HG02884 (cell line): ENCODE results near the gene CAMSAP1.

Experiments
- ATAC-seq: cut with Tn5 transposase; IDR thresholded peaks from one replicate; pipeline ENCODE4 v1.9.1; 2021; ENCODE audit warnings: mild to moderate bottlenecking, moderate library complexity; ENCODE audit not compliant: unreplicated experiment

Gene CAMSAP1

DNA sequence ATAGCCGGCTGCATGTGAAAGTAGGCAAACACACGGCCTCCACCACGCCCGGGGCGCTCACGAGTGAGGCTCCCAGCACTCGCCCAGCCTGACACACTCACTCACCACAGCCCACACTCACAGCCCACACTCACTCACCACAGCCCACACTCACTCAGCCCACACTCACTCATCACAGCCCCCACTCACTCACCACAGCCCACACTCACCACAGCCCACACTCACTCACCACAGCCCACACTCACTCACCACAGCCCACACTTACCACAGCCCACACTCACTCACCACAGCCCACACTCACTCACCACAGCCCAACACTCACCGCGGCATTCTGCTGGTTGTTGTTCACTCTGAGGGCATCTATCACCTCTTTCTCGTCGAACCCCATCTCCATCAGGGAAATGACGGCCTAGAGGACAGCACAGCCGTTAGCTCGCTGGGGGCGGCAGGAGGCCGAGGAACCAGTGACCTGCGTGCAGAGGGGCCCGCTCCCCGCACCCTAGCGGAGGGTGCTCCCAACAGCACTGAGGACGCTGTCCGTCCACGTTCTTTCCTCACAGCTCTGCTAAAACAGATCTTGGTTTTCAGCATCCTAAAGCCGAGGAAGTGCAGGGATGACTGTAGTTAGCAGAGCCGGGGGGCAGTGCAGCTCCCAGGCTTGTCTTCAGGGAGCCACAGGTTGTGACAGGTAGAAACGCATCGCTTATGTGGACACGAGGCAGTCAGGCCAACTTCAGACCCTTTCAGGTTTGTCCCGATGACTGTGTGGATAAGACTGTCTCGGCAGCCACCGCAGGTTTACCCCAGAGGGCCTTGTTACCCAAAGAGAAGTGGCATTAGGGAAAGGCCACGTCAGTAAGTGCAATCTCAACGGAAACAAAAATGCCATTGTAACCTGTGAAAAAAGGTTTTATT is 32.3 kb upstream of the CAMSAP1 start:
- ATAC-seq, result no peak

DNA sequence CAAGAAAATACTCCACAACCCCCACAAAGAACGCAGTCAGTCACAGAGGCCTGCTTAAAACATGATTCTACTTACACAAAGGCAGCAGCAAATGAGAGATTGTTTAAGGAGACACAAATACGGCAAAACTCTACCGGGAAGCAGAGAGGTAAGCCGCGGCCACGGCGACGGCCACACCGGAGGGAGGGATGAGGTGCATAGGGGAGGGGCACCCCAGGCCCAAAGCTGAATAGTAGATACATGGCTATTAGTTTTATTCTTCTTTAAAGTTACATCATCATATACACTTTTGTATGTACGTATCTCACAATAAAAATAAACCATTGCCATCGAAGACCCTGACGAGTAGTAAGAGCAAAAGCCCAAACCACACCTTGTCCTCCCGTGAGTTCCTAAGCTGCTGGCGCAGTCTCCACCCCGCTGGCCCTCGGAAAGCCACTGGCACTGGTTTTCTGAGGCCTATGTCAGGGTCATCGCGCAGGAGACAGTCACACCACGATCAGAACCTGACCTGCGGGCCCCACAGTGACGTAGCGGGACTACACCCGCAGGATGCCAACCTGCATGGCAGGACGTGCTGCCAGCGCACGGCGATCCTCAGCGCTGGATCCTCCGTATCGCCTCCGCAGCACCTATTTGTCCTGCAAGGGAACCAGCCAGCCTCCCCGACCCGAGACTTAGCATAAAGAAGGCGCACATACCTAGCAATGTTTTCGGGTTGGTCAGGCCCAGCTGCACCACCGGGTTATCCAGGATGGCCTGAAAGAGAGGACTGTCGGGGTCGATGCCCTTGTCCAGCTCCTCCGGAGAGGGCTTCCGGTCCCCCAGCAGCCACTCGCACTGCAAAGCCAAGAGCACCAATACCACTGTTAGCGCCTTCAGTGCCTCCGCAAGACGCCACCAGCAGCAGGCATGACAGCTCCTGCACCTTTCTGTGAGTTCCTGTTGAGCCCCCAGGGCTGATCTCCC is 30.5 kb upstream of the CAMSAP1 start:
- ATAC-seq, result no peak

- no peak for ATAC-seq
Observed at GRCh38 chr9:135933114-135933513, 25.8 kb upstream of the CAMSAP1 start.

DNA sequence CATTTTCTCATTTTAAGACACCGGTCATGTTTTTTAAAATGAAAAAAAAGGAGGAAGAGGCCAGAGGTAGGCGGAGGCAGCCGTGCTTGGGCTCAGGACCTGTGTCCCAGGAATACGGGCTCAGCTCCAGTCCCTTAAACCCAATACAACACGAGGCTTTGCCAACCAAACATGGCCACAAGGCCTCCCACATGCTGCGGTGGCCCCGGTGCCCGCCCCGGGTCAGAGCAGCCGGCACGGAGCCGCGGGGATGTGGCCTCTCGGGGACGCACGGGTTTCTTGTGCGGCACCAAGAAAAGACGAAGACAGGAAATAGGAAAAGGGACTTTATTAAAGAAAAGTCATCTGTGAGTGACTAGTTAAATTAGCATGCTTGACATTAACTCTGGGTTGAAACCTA is 25.3 kb upstream of the CAMSAP1 start:
- no peak for ATAC-seq

DNA sequence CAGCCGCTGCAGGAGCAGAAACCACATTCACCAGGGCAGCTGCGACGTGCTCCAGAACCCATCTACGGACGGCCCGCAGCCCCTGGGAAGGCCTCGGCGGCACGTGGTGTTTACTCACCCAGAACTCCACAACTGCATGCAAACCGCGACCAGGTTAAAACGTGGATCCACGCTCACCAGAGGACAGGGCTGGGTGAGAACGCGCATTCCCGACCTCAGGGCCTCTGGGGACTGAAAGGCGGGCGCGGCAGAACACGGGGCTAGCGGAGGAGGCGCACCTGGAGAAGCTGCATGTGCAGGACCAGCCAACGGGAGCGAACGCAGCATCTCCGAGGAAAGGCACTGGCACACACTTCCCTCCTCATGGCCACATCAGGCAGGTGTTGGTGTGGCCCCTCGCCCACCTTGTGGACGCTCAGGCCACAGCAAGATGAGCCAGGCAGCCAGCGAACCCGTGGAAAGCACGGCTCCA is 24.0 kb upstream of the CAMSAP1 start:
- ATAC-seq, result no peak

DNA sequence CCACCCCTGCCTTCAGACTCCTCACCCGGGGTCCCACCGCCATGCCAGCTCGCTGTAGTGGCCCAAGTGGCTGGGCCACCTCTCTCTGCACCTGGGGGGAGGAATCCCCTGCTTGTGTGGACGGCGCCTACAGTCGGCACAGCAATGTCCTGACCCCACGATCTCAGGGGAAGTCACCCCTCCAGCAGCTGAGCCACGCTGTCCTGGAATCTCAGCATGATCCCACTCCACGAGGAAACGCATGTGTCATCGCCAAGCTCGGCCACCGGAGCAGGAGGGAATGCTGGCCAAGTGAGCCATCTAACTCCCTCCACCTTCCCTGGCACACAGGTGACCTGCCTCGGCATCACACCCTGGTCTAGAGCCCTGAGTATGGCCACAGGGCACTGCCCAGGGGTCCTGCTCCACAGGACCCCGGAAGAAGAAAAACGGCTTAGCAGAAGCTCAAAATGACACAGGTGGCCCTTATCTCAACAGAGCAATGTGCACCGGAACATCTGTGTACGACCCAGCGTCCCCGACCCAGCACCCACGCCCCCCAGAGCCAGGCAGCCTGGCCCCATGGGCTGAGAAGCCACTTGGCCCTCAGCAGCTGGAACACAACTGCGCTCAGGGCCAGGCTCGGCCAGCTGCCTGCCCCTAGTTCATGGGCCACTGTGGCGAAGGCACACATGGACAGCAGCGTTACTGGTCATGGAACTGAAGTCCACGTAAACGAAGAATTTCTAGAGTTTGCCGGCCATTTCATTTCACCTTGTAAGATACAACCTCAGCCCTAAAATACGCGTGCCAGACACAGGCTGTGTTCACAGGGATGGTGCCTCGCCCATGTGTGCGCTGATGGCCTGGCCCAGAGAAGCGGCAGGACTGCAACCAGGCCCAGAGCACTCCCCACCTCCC is 23.4 kb upstream of the CAMSAP1 start:
- no peak for ATAC-seq

- ATAC-seq, result no peak
Observed at GRCh38 chr9:135929656-135930445, 22.5 kb upstream of the CAMSAP1 start.

- ATAC-seq, result no peak
Observed at GRCh38 chr9:135928731-135929655, 21.6 kb upstream of the CAMSAP1 start.

DNA sequence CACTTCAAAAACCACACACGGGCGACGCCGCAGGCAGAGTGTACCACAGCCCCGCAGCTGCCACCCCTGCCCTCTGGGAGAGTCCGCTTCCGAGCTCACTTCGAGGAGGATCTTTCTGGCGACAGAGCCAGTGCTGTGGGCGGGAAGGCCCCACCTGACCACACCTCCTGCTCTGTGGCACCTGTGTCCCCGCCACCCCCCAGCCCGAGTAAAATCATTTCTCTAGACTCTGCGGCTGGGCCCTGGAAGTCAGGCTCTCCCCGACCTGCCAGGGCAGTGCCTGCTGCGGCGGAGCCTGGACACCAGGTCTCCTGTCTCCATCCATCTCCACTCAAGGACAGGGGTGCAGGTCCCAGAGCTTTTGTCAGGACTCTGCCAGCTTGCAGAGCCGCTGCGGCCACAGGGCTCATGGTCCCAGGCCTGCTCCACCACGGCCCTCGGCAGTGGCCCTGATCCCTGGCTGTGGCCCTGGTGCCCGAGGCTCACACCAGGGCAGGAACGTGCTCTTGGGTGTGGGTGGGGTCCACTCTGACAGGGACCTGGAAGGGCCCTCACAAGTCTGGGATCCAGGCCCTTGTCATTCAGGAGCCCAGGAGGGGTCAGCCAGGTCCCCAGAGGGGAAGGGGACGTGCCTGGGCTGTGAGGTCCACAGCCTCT is 20.9 kb upstream of the CAMSAP1 start:
- ATAC-seq, result no peak

GRCh38 chr9:135927195-135928013 is 20.1 kb upstream of the CAMSAP1 start:
- no peak for ATAC-seq

DNA sequence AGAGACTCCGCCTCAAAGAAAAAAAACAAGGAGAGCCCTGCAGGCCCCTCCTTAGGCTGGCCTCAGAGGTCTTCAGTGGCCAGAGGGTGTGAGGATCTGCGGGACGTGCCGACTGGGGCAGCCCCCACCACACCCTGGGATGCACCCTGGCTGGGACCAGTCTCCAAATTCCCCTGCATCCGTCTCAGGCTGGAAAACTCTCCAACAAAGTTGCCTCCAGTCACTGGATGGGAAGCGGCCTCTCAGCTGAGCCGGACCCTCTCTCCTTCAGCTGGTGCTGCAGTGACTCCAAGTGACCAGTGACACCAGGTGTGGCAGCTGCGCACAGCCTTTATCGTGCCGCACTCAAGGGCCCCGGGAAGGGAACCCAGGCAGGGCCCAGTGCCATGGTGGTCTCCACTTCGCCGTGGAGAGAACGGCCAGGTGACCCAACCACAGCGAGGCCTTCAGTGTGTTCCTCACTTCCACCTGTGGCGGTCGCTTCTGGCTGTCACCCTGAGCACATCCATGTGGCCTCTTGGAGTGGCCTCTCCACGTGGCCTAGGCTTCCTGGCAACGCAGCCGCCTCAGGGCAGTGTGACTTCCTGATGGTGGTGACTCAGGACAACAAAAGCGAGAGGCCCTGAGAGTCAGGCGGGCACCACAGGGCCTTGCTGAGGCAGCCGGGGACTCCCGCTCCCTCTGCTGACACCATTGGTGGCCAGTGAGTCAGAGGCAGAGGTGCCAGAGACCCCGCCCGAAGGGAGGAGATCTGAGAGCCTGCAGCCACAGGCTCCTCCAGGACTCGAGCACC is 19.3 kb upstream of the CAMSAP1 start:
- ATAC-seq, result no peak

- no peak for ATAC-seq
Observed at GRCh38 chr9:135925496-135926133, 18.3 kb upstream of the CAMSAP1 start.

DNA sequence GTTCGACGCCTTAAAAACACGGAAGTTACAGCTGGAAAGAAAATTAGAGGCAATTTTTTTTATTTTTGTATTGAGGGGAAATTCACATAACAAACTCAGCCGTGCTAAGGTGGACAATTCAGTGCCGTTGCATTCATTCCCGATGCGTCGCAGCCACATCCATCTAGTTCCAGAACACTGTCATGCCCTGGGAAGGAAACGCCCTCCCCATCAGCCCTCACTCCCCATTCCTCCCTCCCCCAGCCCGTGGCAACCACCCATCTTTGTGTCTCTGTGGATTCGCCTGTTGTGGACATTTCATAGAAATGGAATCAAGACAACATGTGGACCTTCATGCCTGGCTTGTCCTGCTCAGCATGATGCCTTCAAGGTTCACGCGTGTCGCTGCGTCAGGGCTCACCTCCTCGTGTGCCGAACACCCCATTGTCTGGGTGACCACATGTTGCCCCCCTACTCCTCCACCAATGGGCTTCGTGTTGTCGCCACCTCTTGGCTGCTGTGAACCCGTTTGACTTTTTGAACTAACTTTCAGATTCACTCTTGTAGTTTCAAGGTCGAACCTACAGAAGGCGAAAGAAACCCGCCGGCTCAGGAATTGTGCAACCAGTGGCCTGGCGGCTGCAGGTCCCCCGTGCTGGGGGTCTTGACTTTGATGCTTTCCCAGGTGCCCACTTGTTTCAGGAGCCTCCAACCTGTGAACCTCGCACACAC is 17.4 kb upstream of the CAMSAP1 start:
- no peak for ATAC-seq

DNA sequence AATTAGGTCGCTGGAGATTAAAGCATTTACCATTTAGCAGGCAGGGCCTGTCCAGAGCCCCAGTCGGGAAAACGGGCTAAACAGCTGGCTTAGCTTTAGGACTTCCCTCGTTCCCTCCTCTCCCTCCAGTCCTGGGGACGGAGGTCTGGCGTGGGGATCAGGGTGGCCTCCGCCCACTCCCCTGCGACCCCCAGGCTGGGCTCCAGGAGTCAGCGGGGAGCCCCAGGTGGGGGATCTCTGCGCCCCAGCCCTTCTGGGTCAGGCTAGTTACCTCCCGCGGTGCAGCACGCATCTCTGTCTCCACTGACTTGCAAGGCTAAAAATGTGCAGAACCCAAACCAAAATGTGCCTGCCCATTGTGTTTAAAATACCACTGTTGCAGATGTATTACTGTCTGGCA is 16.2 kb upstream of the CAMSAP1 start:
- ATAC-seq, result no peak

DNA sequence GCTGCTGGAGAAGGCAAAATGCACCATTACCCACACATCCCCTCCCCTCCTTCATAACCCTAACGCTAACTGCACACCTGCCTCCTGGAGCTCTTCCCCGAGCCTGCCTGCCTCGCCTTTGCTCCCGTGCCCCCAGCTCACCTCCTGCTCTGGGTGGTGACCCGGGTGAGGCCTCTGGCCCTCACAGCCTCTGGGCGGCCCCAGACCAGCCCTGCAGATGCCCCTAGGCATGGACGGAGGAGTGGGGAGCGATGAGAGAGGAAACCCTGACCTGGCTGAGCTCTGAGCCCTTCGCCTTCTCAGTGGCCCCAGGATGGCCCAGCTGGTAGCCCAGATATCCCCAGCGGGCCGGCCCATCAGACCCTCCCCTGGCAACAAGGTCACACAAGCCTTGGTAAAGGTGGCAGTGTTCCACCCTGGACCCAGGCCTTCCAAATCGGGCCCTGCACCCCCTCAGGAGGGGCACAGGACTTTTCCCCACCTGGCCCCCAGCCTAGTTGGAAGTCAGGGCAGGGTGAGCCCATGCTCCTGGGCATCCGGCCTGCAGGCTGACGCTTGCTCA is 14.5 kb upstream of the CAMSAP1 start:
- no peak for ATAC-seq
